GM21390 (cell line): ENCODE results near the gene RPTOR.
A peak's percentile ranks its signal among the peaks of the same experiment; 100 is the strongest.

Experiments used
- ATAC-seq: cut with Tn5 transposase; IDR thresholded peaks from one replicate; pipeline ENCODE4 v1.9.1; 2021; ENCODE audit not compliant: unreplicated experiment

The RPTOR gene

GRCh38 chr17:80882926-80883685 is 338.5 kb downstream of the RPTOR start:
- no peak for ATAC-seq

- no peak for ATAC-seq
Measured at GRCh38 chr17:80883831-80884735, 339.4 kb downstream of the RPTOR start.

GRCh38 chr17:80884811-80885210 is 340.2 kb downstream of the RPTOR start:
- no peak for ATAC-seq

- ATAC-seq, result no peak
Measured at GRCh38 chr17:80885947-80886582, 341.4 kb downstream of the RPTOR start.

GRCh38 chr17:80886641-80887573 is 342.3 kb downstream of the RPTOR start:
- ATAC-seq, result no peak

- no peak for ATAC-seq
Measured at GRCh38 chr17:80887639-80888175, 343.1 kb downstream of the RPTOR start.

- ATAC-seq, result no peak
Measured at GRCh38 chr17:80888276-80889160, 343.9 kb downstream of the RPTOR start.

- ATAC-seq, result no peak
Measured at GRCh38 chr17:80889231-80890195, 344.9 kb downstream of the RPTOR start.

GRCh38 chr17:80890196-80890920 is 345.7 kb downstream of the RPTOR start:
- no peak for ATAC-seq

- ATAC-seq, result no peak
Measured at GRCh38 chr17:80890921-80891396, 346.3 kb downstream of the RPTOR start.

- ATAC-seq, result peak; percentile 49
Measured at GRCh38 chr17:80891397-80892018, 346.9 kb downstream of the RPTOR start.

- peak; percentile 77 for ATAC-seq
Measured at GRCh38 chr17:80892019-80892855, 347.6 kb downstream of the RPTOR start.

GRCh38 chr17:80892900-80893603 is 348.4 kb downstream of the RPTOR start:
- ATAC-seq, result no peak

- no peak for ATAC-seq
Measured at GRCh38 chr17:80893604-80894438, 349.2 kb downstream of the RPTOR start.

GRCh38 chr17:80894439-80894721 is 349.7 kb downstream of the RPTOR start:
- ATAC-seq, result no peak
